Keratinocyte (primary cell): Measurements from ENCODE around the gene ADAM12. TPM values are rescaled to one million over a fixed set of nuclear protein-coding genes. Genes with fewer than 3 reads are reported as not detected.

ENCODE experiments used
- DNase-seq: peaks from one replicate; pipeline ENCODE4 v3.0.0-alpha.2; 2011; ENCODE audit warnings: low read depth, missing footprints, low spot score
- FAIRE-seq: peaks from 2 replicates; lab custom pipeline; 2011; peaks lifted over from hg19 to GRCh38; lab: Jason Lieb, UNC
- H2AFZ ChIP-seq: 2 replicates; pipeline ENCODE4 v1.6.0; 2012; ENCODE audit warnings: low read length, control low read depth, inconsistent platforms; ENCODE audit not compliant: control insufficient read depth
- H3K27ac ChIP-seq: 2 replicates; pipeline ENCODE4 v1.5.1; 2011; ENCODE audit warnings: low read length; ENCODE audit not compliant: control insufficient read depth, insufficient read depth
- H3K27me3 ChIP-seq: 3 replicates; pipeline ENCODE4 v1.6.0; 2011; ENCODE audit warnings: low read length; ENCODE audit not compliant: control insufficient read depth, insufficient read depth; ENCODE audit errors: extremely low read depth
- H3K36me3 ChIP-seq, 2 experiments: 2 replicates in 1 of 2; 3 replicates in 1 of 2; pipeline ENCODE4 v1.5.1; 2011; ENCODE audit warnings: low read length in 2 of 2, mild to moderate bottlenecking in 1 of 2; ENCODE audit not compliant: control insufficient read depth in 2 of 2, insufficient read depth in 2 of 2; ENCODE audit errors: extremely low read depth in 1 of 2
- H3K4me1 ChIP-seq: 3 replicates; pipeline ENCODE4 v1.5.1; 2011; ENCODE audit warnings: low read length; ENCODE audit not compliant: control insufficient read depth, insufficient read depth; ENCODE audit errors: extremely low read depth
- H3K4me2 ChIP-seq: 3 replicates; pipeline ENCODE4 v1.6.0; 2011; ENCODE audit warnings: low read depth, low read length; ENCODE audit not compliant: control insufficient read depth, insufficient read depth; ENCODE audit errors: extremely low read depth
- H3K4me3 ChIP-seq, 3 experiments: fragments of 200-600 bp in 1 of 3; sonication (generic) in 1 of 3; 2 replicates in 2 of 3; 3 replicates in 1 of 3; pipeline ENCODE4 v1.5.1; 2011 to 2016; ENCODE audit warnings: low read length in 3 of 3, mild to moderate bottlenecking in 3 of 3, control low read depth in 2 of 3, inconsistent platforms in 1 of 3, low read depth in 1 of 3, mixed read lengths in 1 of 3, mixed run types in 1 of 3, moderate library complexity in 1 of 3; ENCODE audit not compliant: control insufficient read depth in 2 of 3, insufficient read depth in 2 of 3; ENCODE audit errors: extremely low read depth in 1 of 3
- H3K79me2 ChIP-seq: 2 replicates; pipeline ENCODE4 v1.6.0; 2012; ENCODE audit warnings: low read length; ENCODE audit not compliant: control insufficient read depth, insufficient read depth
- H3K9ac ChIP-seq: 3 replicates; pipeline ENCODE4 v1.6.0; 2011; ENCODE audit warnings: low read length; ENCODE audit not compliant: control insufficient read depth, insufficient read depth; ENCODE audit errors: extremely low read depth
- H3K9me1 ChIP-seq: 3 replicates; pipeline ENCODE4 v1.6.0; 2011; ENCODE audit warnings: low read length; ENCODE audit not compliant: control insufficient read depth, insufficient read depth; ENCODE audit errors: extremely low read depth
- H3K9me3 ChIP-seq: 2 replicates; pipeline ENCODE4 v1.5.1; 2012; ENCODE audit warnings: low read depth, low read length; ENCODE audit not compliant: control insufficient read depth
- H4K20me1 ChIP-seq: 3 replicates; pipeline ENCODE4 v1.6.0; 2011; ENCODE audit warnings: low read length; ENCODE audit not compliant: control insufficient read depth, insufficient read depth; ENCODE audit errors: extremely low read depth
- EZH2 ChIP-seq: IDR thresholded peaks from one replicate; pipeline ENCODE4 v1.6.1; 2012; ENCODE audit warnings: inconsistent platforms, mild to moderate bottlenecking, low read length, moderate library complexity
- dilution Hi-C: fragments of 300-500 bp; cut with MboI; formaldehyde crosslinking; loops from one replicate; pipeline ENCODE4 v1.7.0; 2020; ENCODE audit warnings: low sequenced_read_pairs; ENCODE audit not compliant: extremely low pct_ligation_motif_present
- polyA plus RNA-seq, 5 experiments: library from polyadenylated mRNA; depleted of rRNA in 3 of 5; stranded (reverse) in 3 of 5; stranded (forward) in 1 of 5; unstranded in 1 of 5; fragments of >200 nt; gene quantifications; 1 replicate in 1 of 5; 2 replicates in 3 of 5; 3 replicates in 1 of 5; pipeline versions ENCODE4 v1.2.1 to v1.2.3, GENCODE V29; 2011 to 2012; ENCODE audit warnings: missing spikeins in 2 of 5, low read depth in 1 of 5, low replicate concordance in 1 of 5
- TF ChIP-seq, protein P1 (sequence below), 3 experiments: IDR thresholded peaks in 1 of 3; conservative IDR thresholded peaks in 1 of 3; optimal IDR thresholded peaks in 1 of 3; 2 replicates in 2 of 3; 3 replicates in 1 of 3; pipeline versions ENCODE3 to v1.5.1; 2011; ENCODE audit warnings: low read length in 3 of 3, mild to moderate bottlenecking in 3 of 3, moderate library complexity in 2 of 3, control low read depth in 1 of 3, inconsistent platforms in 1 of 3; ENCODE audit not compliant: insufficient read depth in 2 of 3; ENCODE audit errors: extremely low read depth in 1 of 3

ADAM12 gene
- polyA plus RNA-seq, 1 donor (not counting 4 experiments of a cell fraction or from before 2014, with no cell fraction given): 0.07 TPM

DNA sequence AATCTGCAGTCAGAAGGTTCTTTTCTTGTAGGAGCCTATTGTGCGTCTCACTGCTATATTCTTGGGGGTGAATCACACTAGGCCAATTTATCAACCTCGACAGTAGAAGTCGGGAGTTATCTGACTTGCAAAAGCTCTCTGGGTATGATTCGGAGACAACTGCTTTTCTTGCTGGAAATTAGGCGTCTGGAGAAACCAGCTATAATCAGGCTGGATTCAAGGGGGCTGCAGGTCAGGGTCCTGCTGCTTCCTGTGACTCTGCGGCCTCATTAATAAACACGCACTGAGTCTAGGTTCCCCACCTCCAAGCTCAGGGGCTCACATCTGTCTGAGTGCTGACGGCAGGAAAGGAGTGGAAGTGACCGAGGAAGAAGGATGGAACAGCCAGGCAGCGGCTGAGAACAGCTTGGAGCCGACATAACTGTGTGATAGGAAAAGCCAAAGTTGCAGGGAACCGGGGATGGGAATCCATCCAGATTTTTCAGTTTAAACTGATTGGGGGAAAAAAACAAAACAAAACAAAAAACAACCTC lies 307.3 kb downstream of the ADAM12 start:
- Histone ChIP-seq H3K9me3 (no peaks in the 10 kb centered on the region), H3K4me1 (no peaks in the 10 kb centered on the region), H3K4me3 (no peak overlapping the region), H3K4me2 (no peak overlapping the region), H3K9ac (no peak overlapping the region), H3K27me3 (no peaks in the 10 kb centered on the region), H3K79me2 (no peaks in the 10 kb centered on the region), H3K9me1 (no peaks in the 10 kb centered on the region), H3K36me3 (no peaks in the 10 kb centered on the region), H2AFZ (no peak overlapping the region), H3K27ac (no peak overlapping the region), H4K20me1 (no peaks in the 10 kb centered on the region)
- DNase-seq (no peak), FAIRE-seq (no peak)
- dilution Hi-C loops: no loop called here
- TF ChIP-seq, protein P1, sequence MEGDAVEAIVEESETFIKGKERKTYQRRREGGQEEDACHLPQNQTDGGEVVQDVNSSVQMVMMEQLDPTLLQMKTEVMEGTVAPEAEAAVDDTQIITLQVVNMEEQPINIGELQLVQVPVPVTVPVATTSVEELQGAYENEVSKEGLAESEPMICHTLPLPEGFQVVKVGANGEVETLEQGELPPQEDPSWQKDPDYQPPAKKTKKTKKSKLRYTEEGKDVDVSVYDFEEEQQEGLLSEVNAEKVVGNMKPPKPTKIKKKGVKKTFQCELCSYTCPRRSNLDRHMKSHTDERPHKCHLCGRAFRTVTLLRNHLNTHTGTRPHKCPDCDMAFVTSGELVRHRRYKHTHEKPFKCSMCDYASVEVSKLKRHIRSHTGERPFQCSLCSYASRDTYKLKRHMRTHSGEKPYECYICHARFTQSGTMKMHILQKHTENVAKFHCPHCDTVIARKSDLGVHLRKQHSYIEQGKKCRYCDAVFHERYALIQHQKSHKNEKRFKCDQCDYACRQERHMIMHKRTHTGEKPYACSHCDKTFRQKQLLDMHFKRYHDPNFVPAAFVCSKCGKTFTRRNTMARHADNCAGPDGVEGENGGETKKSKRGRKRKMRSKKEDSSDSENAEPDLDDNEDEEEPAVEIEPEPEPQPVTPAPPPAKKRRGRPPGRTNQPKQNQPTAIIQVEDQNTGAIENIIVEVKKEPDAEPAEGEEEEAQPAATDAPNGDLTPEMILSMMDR (optimal IDR thresholded peaks at IDR 0.05 in 1 of 3, IDR thresholded peaks at IDR 0.05 in 1 of 3, conservative IDR thresholded peaks at IDR 0.05 in 1 of 3; ENCODE audit: extremely low read depth in 1 of 3, insufficient read depth in 2 of 3, low read length in 3 of 3): no peak
- TF ChIP-seq EZH2: no peak

DNA sequence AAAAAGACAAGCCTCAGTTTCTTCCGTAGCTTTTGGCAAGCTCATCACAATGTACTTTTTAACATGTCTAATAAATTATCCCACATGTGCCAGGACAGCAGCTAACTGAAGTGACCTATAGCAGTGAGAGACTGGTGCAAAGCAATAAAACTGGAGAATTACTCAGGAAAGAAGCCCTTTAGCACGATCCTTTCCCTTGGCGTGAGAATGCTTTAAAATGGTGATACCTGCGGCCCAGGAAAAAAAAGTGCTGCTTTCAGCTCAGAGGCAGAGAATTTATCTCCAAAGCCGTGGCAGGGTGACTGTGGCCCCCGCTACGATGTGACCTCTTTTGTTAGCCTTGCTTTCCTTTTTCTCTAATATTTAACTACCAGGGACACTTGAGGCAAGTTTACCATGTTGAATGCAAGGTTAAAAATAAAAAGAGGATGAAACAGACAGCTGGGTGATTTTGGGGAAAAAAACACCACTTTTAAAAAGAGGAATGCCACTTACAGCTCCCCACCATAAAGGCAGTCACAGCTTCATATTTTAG lies 307.9 kb downstream of the ADAM12 start:
- Histone ChIP-seq H4K20me1 (no peaks in the 10 kb centered on the region), H3K79me2 (no peaks in the 10 kb centered on the region), H3K27ac (no peak overlapping the region), H3K9me3 (no peaks in the 10 kb centered on the region), H3K27me3 (no peaks in the 10 kb centered on the region), H3K4me3 (no peak overlapping the region), H3K9ac (no peak overlapping the region), H3K9me1 (no peaks in the 10 kb centered on the region), H3K4me1 (peaks cover 3% of the 10 kb centered on the region), H3K4me2 (no peak overlapping the region), H3K36me3 (no peaks in the 10 kb centered on the region), H2AFZ (no peak overlapping the region)
- dilution Hi-C loops: no loop called here
- DNase-seq (no peak), FAIRE-seq (no peak)
- TF ChIP-seq, protein P1 (optimal IDR thresholded peaks at IDR 0.05 in 1 of 3, IDR thresholded peaks at IDR 0.05 in 1 of 3, conservative IDR thresholded peaks at IDR 0.05 in 1 of 3; ENCODE audit: extremely low read depth in 1 of 3, insufficient read depth in 2 of 3, low read length in 3 of 3): no peak
- no peak for TF ChIP-seq EZH2
